GM19452 (cell line): ENCODE data around the gene CCDC28B.
"Not testable (repeated sequence)": the region's sequence is repeated elsewhere in the genome, so short reads cannot be mapped to it uniquely, and the experiment has no call there.

Source experiments
- ATAC-seq: cut with Tn5 transposase; IDR thresholded peaks from one replicate; pipeline ENCODE4 v1.9.1; 2021; ENCODE audit not compliant: unreplicated experiment

Gene CCDC28B

GRCh38 chr1:32200226-32201010 is at the start of gene CCDC28B:
Gene CCDC28B (plus strand): TSS chr1:32200595. CDS start chr1:32201936, 1,341 bp downstream.
- no peak for ATAC-seq

- ATAC-seq: no peak
These were observed 49.5 kb upstream of the CCDC28B start for GRCh38 chr1:32150847-32151246.

DNA sequence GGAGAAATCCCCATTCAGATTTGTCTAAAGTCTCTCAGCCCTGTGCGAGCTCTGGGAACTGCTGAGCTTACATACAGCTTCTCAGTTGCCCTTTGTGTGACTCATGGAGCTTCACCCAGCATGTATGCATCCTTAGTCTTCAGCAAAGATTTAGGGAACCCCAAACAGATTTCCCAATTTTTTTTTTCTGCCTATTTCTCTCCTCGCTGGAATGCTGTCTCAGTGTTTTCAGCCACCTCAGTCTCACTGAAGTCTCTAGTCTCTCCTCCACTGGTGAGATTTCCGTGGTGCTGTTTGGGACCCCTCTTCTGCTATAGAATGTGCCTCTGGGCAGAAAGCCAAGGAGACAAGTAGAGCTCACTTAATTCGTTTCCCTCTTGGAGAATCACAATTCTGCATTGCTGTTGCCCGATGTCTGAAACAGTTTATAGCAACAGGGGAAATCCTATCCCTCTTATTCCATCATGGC is 49.0 kb upstream of the CCDC28B start:
- ATAC-seq: no peak

- ATAC-seq: no peak
These were observed 41.2 kb upstream of the CCDC28B start for GRCh38 chr1:32159189-32159588.

GRCh38 chr1:32163405-32163804 is 37.0 kb upstream of the CCDC28B start:
- no peak for ATAC-seq

DNA sequence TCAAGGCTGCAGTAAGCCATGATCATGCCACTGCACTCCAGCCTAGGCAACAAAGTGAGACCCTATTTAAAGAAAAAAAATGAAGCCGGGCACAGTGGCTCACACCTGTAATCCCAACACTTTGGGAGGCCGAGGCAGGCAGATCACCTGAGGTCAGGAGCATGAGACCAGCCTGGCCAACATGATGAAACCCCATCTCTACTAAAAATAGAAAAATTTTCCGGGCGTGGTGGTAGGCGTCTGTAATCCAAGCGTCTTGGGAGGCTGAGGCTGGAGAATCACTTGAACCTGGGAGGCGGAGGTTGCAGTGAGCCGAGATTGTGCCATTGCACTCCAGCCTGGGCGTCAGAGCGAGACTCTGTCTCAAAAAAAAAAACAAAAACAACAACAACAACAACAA is 34.8 kb upstream of the CCDC28B start:
- not testable (repeated sequence) for ATAC-seq

DNA sequence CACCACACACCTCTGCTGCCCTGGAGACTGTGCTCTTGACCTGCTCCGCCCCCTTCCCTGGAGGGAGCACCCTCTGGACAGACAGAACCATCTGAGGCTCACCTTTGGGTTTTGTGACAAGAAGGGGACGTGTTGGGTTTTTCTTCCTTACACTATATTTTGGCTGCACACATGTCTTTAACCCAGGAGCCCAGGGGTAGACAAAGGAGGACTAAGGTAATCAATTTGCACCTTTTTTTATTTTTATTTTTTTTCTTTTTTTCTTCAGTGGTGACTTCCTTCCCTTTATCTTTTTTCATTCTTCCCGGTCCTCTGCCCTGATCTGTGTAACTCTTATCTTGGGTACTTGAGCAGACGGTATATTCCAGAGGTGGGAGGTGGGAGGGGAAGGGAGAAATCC is 29.4 kb upstream of the CCDC28B start:
- ATAC-seq: no peak

- no peak for ATAC-seq
These were observed 27.7 kb upstream of the CCDC28B start for GRCh38 chr1:32172621-32173245.

- no peak for ATAC-seq
These were observed 21.8 kb upstream of the CCDC28B start for GRCh38 chr1:32178380-32179192.

GRCh38 chr1:32179193-32179442 is 21.3 kb upstream of the CCDC28B start:
- ATAC-seq: peak; percentile 2

GRCh38 chr1:32179443-32180185 is 20.8 kb upstream of the CCDC28B start, which contains the start of gene TXLNA:
Gene TXLNA (plus strand): TSS chr1:32179675. CDS start chr1:32180346, 671 bp downstream.
- ATAC-seq: peak; percentile 87

- ATAC-seq: no peak
These were observed 20.0 kb upstream of the CCDC28B start for GRCh38 chr1:32180186-32181060.

- no peak for ATAC-seq
These were observed 19.3 kb upstream of the CCDC28B start for GRCh38 chr1:32181065-32181464.

DNA sequence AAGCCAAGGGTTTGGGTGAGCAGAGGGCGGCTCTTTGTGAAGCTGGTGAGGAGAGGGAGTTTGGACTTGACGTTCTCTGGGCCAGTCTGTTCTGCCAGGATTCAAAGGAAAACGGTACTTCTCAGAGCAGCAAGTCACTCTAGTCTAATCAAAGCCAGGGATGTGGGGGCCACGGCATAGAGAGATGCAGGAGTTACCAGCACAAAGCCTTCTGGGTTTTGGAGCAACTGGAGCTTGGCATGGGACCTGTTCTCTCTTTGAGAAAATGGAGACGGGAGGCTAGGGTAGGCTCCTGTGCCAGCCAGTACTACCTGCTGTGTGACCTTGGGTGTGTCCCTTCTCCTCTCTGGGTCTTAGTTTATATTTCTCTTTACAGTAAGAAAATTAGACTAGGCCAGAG is 18.8 kb upstream of the CCDC28B start:
- ATAC-seq: no peak

GRCh38 chr1:32182060-32182459 is 18.3 kb upstream of the CCDC28B start:
- ATAC-seq: no peak

DNA sequence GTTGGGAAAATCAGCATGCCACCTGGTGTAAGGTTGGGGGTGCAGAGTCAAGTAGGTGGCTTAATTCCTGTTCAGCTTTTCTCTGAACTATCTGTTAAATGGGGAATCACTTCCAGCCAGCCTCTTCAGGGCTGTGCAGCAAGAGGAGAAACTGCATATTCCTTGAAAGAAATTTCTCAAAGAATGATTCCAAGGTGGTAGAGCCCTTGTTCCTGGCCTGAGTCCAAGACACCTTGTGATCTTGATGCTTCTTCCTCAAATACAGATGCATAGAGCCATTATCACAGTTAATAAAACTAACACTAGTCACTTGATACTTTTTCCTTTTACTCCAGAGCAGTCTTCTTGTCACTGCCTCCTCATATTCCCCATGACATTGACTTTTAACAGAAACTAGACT is 15.7 kb upstream of the CCDC28B start:
- ATAC-seq: no peak

- no peak for ATAC-seq
These were observed 14.3 kb upstream of the CCDC28B start for GRCh38 chr1:32186077-32186476.

- ATAC-seq: no peak
These were observed 13.9 kb upstream of the CCDC28B start for GRCh38 chr1:32186491-32186890.

DNA sequence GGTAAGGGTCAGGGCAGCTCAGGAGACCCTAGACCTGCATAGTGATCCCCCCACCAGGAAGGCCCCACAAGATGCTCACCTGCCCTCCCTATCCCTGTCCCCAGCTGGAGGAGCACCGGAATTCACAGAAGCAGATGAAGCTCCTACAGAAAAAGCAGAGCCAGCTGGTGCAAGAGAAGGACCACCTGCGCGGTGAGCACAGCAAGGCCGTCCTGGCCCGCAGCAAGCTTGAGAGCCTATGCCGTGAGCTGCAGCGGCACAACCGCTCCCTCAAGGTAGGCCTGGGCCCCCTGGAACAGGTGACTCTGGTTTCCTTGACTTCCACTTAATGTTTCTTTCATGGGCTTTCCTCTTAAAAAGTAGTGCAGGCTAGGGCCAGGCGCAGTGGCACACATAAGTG is 12.5 kb upstream of the CCDC28B start:
- ATAC-seq: no peak
